PFSK-1 (cell line): Measurements from ENCODE around the gene SRGAP3.

Experiments
- FOXP2 ChIP-seq: optimal IDR thresholded peaks from 2 replicates; pipeline ENCODE3; 2011; ENCODE audit warnings: borderline replicate concordance, control low read depth, inconsistent platforms; ENCODE audit not compliant: insufficient read depth; ENCODE audit errors: extremely low read length, extremely low read depth
- POLR2AphosphoS5 ChIP-seq: IDR thresholded peaks from 2 replicates; pipeline ENCODE4 v1.6.1; 2012; ENCODE audit warnings: low read depth, mild to moderate bottlenecking, control low read depth, low read length, moderate library complexity
- REST ChIP-seq, 2 experiments: IDR thresholded peaks; 2 replicates each; pipeline versions ENCODE4 v1.6.1 to v1.8.0; 2011 to 2012; ENCODE audit warnings: low read depth in 2 of 2, low read length in 2 of 2, control low read depth in 1 of 2, inconsistent platforms in 1 of 2, mild to moderate bottlenecking in 1 of 2, moderate library complexity in 1 of 2; ENCODE audit not compliant: insufficient read depth in 1 of 2
- SIN3A ChIP-seq: IDR thresholded peaks from 2 replicates; pipeline ENCODE4 v1.6.1; 2012; ENCODE audit warnings: mild to moderate bottlenecking, low read length, moderate library complexity, borderline replicate concordance; ENCODE audit not compliant: insufficient read depth
- TAF1 ChIP-seq: IDR thresholded peaks from 2 replicates; pipeline ENCODE4 v1.6.1; 2012; ENCODE audit warnings: low read length, control low read depth, borderline replicate concordance; ENCODE audit not compliant: insufficient read depth

The SRGAP3 gene

DNA sequence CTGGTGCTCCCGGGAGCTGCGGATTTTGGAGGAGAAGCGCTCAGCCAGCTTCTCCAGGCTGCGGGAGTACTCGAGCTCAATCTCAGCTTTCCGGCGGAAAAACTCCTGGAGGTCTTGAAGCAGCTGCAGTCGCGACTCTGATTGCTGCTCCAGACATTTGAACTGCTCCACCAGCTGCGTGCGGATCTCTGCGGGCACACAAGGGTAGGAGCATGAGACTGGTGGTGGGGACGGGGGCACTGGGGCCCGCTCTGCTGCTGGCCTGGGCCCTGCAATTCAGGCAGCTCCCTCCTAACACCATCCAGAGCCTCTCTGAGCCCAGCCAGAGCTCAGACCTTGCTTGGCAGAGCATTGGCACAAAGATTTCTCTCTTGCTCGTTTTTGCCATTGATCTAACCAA lies 124.7 kb downstream of the SRGAP3 start:
- no peak for TF ChIP-seq POLR2AphosphoS5
- no peak for TF ChIP-seq FOXP2
- TF ChIP-seq REST (IDR thresholded peaks at IDR 0.05; ENCODE audit: insufficient read depth in 1 of 2, low read depth in 2 of 2, low read length in 2 of 2) = no peak
- TF ChIP-seq TAF1 = no peak
- no peak for TF ChIP-seq SIN3A

- no peak for TF ChIP-seq SIN3A
Observed at GRCh38 chr3:9123840-9124239, 125.6 kb downstream of the SRGAP3 start.

DNA sequence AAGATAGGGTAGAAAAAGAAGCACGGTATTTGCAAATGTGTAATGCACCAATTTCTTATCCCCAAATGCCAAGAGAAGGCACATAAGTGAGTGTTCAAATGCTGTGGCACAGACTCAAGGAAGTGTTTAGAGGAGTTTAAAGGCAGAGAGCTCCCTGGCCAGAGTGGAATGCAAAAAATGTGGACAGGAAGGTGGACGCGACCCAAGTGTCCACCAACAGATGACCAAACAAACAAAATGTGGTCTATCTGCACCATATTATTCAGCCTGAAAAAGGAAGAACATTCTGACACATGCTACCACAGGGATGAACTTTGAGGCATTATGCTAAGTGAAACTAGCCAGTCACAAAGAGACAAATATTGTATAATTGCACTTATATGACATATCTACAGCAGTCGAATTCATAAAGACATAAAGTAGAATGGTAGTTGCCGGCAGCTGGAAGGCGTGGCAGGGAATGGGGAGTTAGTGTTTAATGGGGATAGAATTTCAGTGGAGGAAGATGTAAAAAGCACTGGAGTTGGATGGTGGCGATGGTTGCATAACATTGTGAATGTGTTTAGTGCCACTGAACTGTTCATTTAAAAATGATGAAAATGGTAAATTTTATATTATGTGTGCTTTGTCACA lies 126.6 kb downstream of the SRGAP3 start:
- no peak for TF ChIP-seq POLR2AphosphoS5
- TF ChIP-seq TAF1 = no peak
- TF ChIP-seq SIN3A = no peak

GRCh38 chr3:9121366-9122001 lies 128.0 kb downstream of the SRGAP3 start:
- TF ChIP-seq FOXP2 (no peak), REST (IDR thresholded peaks at IDR 0.05; ENCODE audit: insufficient read depth in 1 of 2, low read depth in 2 of 2, low read length in 2 of 2) (no peak), TAF1 (no peak), SIN3A (no peak), POLR2AphosphoS5 (no peak)

GRCh38 chr3:9119331-9119730 lies 130.1 kb downstream of the SRGAP3 start:
- no peak for TF ChIP-seq TAF1
- no peak for TF ChIP-seq FOXP2
- TF ChIP-seq SIN3A = no peak
- no peak for TF ChIP-seq REST (IDR thresholded peaks at IDR 0.05; ENCODE audit: insufficient read depth in 1 of 2, low read depth in 2 of 2, low read length in 2 of 2)
- TF ChIP-seq POLR2AphosphoS5 = no peak

DNA sequence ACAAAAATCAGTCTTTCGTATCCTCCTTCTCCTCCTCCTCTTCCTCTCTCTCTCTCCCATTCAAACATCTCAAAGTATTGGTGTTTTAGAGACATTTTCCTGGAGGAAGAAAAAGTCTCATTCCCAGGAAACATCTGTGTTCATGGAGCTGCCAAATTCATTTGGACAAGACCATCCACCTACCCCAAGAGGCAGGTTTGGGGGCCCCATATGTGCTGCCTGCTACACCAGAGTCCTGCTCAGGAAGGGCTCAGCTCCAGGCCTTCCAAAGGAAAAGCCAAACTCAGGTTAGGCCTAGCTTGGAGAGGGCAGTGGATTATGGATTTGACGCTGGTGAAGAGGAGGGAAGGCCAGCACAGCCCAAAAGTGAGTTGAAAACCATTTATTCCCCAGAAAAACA lies 131.2 kb downstream of the SRGAP3 start:
- no peak for TF ChIP-seq FOXP2
- TF ChIP-seq SIN3A = no peak
- no peak for TF ChIP-seq REST (IDR thresholded peaks at IDR 0.05; ENCODE audit: insufficient read depth in 1 of 2, low read depth in 2 of 2, low read length in 2 of 2)
- TF ChIP-seq POLR2AphosphoS5 = no peak
- TF ChIP-seq TAF1 = no peak
